Measurements from ENCODE around the gene TEX14. TPM values are rescaled to one million over a fixed set of nuclear protein-coding genes. Genes with fewer than 3 reads are reported as not detected.

TEX14 gene
- total RNA-seq, 1 experiment from 2014 or later, result 0.55 TPM

- POLR2A ChIA-PET (ENCODE audit: unreplicated experiment), result interaction anchor here (0.5 to 1.4 kb wide), 11 partner anchors 28 to 214 kb away, joined by 3 to 27 read pairs (median 7); partner anchors contain the start of gene RNF43
- peak in 1 of 2 experiments; percentile 16 for DNase-seq
These were observed 60.8 kb downstream of the TEX14 start for GRCh38 chr17:58630883-58631522.

GRCh38 chr17:58626905-58627304 is 64.9 kb downstream of the TEX14 start:
- no peak overlapping the region for H3K4me3 ChIP-seq
- H3K9me2 ChIP-seq (ENCODE audit: insufficient read depth), result no peaks in the 10 kb centered on the region
- no peaks in the 10 kb centered on the region for H3K79me2 ChIP-seq (ENCODE audit: low read depth)
- no peaks in the 10 kb centered on the region; the same call in 1 of the 2 replicates for H3K4me1 ChIP-seq (replicated peaks; ENCODE audit: insufficient read depth)
- H3K36me3 ChIP-seq (ENCODE audit: low read depth), result no peaks in the 10 kb centered on the region
- H4K20me1 ChIP-seq (ENCODE audit: insufficient read depth), result no peaks in the 10 kb centered on the region
- intact Hi-C loops (cut with micrococcal nuclease; ENCODE audit: unreplicated experiment), result no loop called here
- 0 out of 2 replicates have a peak, but pooled peaks cover 5% of the 10 kb centered on the region for H3K27me3 ChIP-seq (ENCODE audit: insufficient read depth, low read depth)
- BruUV-seq (replicated peaks), result no TSS peak
- H3K4me2 ChIP-seq, result no peak overlapping the region
- CTCF ChIA-PET, result no interaction called here
- H3F3A ChIP-seq (ENCODE audit: insufficient read depth, low read depth), result peaks cover 14% of the 10 kb centered on the region
- POLR2A ChIA-PET (ENCODE audit: unreplicated experiment), result interaction anchor here (0.6 kb wide), 1 partner anchor 66 kb away, joined by 3 read pairs; no protein-coding TSS in a partner anchor
- DNase-seq, result no peak
- no peak for TF ChIP-seq EZH2 (IDR thresholded peaks at IDR 0.05; ENCODE audit: low read depth)
- TF ChIP-seq CTCF (conservative IDR thresholded peaks at IDR 0.05), result no peak
- no peaks in the 10 kb centered on the region for H3K9me3 ChIP-seq (ENCODE audit: insufficient read depth, low read depth)
- H3K27ac ChIP-seq, result no peak overlapping the region
- H2AFZ ChIP-seq, result no peak overlapping the region

More at GRCh38 chr17:58630883-58631522, 60.8 kb downstream of the TEX14 start:
- Histone ChIP-seq H3K27ac (0 out of 2 replicates have a peak overlapping the region, but pooled peaks have one; percentile 1), H2AFZ (no peak overlapping the region), H3K36me3 (ENCODE audit: low read depth) (no peaks in the 10 kb centered on the region), H3F3A (ENCODE audit: insufficient read depth, low read depth) (peaks cover 22% of the 10 kb centered on the region), H3K9me2 (ENCODE audit: insufficient read depth) (no peaks in the 10 kb centered on the region), H3K4me2 (peak overlapping the region; percentile 30), H3K9me3 (ENCODE audit: insufficient read depth, low read depth) (no peaks in the 10 kb centered on the region), H3K27me3 (ENCODE audit: insufficient read depth, low read depth) (no peaks in the 10 kb centered on the region), H4K20me1 (ENCODE audit: insufficient read depth) (no peaks in the 10 kb centered on the region), H3K4me1 (replicated peaks; ENCODE audit: insufficient read depth) (peaks cover 5% of the 10 kb centered on the region), H3K4me3 (no peak overlapping the region), H3K79me2 (ENCODE audit: low read depth) (no peaks in the 10 kb centered on the region)
- intact Hi-C loops (cut with micrococcal nuclease; ENCODE audit: unreplicated experiment), result loop anchor here (1.0 to 5.0 kb wide), 5 partner anchors 28 to 113 kb away; partner anchors contain the start of genes RAD51C and TEX14
- no peak for TF ChIP-seq CTCF (conservative IDR thresholded peaks at IDR 0.05)
- no peak for TF ChIP-seq EZH2 (IDR thresholded peaks at IDR 0.05; ENCODE audit: low read depth)
- CTCF ChIA-PET, result no interaction called here
- no TSS peak for BruUV-seq (replicated peaks)

GRCh38 chr17:58624751-58625150 is 67.1 kb downstream of the TEX14 start:
- H3F3A ChIP-seq (ENCODE audit: insufficient read depth, low read depth), result no peaks in the 10 kb centered on the region
- no peak overlapping the region for H3K4me2 ChIP-seq
- no peaks in the 10 kb centered on the region for H3K36me3 ChIP-seq (ENCODE audit: low read depth)
- no peak overlapping the region for H2AFZ ChIP-seq
- no peaks in the 10 kb centered on the region for H3K9me3 ChIP-seq (ENCODE audit: insufficient read depth, low read depth)
- intact Hi-C loops (cut with micrococcal nuclease; ENCODE audit: unreplicated experiment), result no loop called here
- H4K20me1 ChIP-seq (ENCODE audit: insufficient read depth), result no peaks in the 10 kb centered on the region
- no TSS peak for BruUV-seq (replicated peaks)
- no peaks in the 10 kb centered on the region for H3K79me2 ChIP-seq (ENCODE audit: low read depth)
- H3K4me3 ChIP-seq, result no peak overlapping the region
- POLR2A ChIA-PET (ENCODE audit: unreplicated experiment), result no interaction called here
- no peak for DNase-seq
- H3K27ac ChIP-seq, result no peak overlapping the region
- CTCF ChIA-PET, result no interaction called here
- H3K27me3 ChIP-seq (ENCODE audit: insufficient read depth, low read depth), result 0 out of 2 replicates have a peak, but pooled peaks cover 5% of the 10 kb centered on the region
- no peak for TF ChIP-seq CTCF (conservative IDR thresholded peaks at IDR 0.05)
- TF ChIP-seq EZH2 (IDR thresholded peaks at IDR 0.05; ENCODE audit: low read depth), result no peak
- no peaks in the 10 kb centered on the region for H3K9me2 ChIP-seq (ENCODE audit: insufficient read depth)
- H3K4me1 ChIP-seq (replicated peaks; ENCODE audit: insufficient read depth), result no peaks in the 10 kb centered on the region

Measured in PC-9 (cell line).